K562 (cell line): ENCODE measurements around the gene GPAT3. TPM values are rescaled to one million over a fixed set of nuclear protein-coding genes. Genes with fewer than 3 reads are reported as not detected.

Experiments
- ATAC-seq: fragments of 200-7000 bp; cut with Tn5 transposase; 3 replicates; pipeline ENCODE4 v1.9.1; 2020; ENCODE audit warnings: moderate library complexity
- BruUV-seq: library from RNA; stranded (reverse); fragments of 400-500 nt; replicated peaks from 2 replicates; lab custom pipeline; 2021; lab: Mats Ljungman, UMichigan
- CTCF ChIA-PET: fragments of 300-600 bp; formaldehyde crosslinking; extraction: SDS; loops from one replicate; lab custom pipeline; 2021; ENCODE audit warnings: low intra/inter-chr PET ratio; lab: Yijun Ruan, JAX
- POLR2A ChIA-PET: fragments of 300-600, 350-650 bp; sonication (Branson Sonifier 250); formaldehyde crosslinking; extraction: SDS; loops from one replicate; lab custom pipeline; 2021; ENCODE audit warnings: antibody characterized with exemption, inconsistent platforms; lab: Yijun Ruan, JAX
- DNase-seq, 4 experiments: peaks; one replicate each; pipeline versions ENCODE4 v3.0.0 to v3.0.0-alpha.2; 2011 to 2018; ENCODE audit warnings: low spot score in 3 of 4, mixed read lengths in 3 of 4; ENCODE audit errors: extremely low read depth in 1 of 4
- FAIRE-seq: peaks from 2 replicates; lab custom pipeline; 2011; peaks lifted over from hg19 to GRCh38; lab: Jason Lieb, UNC
- H2AFZ ChIP-seq: 2 replicates; pipeline ENCODE4 v1.6.0; 2011; ENCODE audit warnings: low read depth, low read length, control low read depth, inconsistent platforms
- H3K27ac ChIP-seq: fragments of 200-600 bp; 3 replicates; pipeline ENCODE4 v1.8.0; 2011; ENCODE audit warnings: low read depth, mild to moderate bottlenecking, control low read depth, inconsistent platforms, low read length, moderate library complexity, mixed read lengths; ENCODE audit errors: extremely low read depth
- H3K27me3 ChIP-seq, 2 experiments: fragments of 300-600 bp in 1 of 2; 2 replicates in 1 of 2; 3 replicates in 1 of 2; pipeline versions ENCODE4 v1.6.0 to v1.8.0; 2011; ENCODE audit warnings: inconsistent platforms in 2 of 2, low read length in 2 of 2, mild to moderate bottlenecking in 1 of 2, mixed read lengths in 1 of 2, moderate library complexity in 1 of 2; ENCODE audit not compliant: control insufficient read depth in 2 of 2, insufficient read depth in 2 of 2
- H3K36me3 ChIP-seq: fragments of 300-600 bp; 3 replicates; pipeline ENCODE4 v1.8.0; 2011; ENCODE audit warnings: mild to moderate bottlenecking, low read length, inconsistent platforms; ENCODE audit not compliant: control insufficient read depth, insufficient read depth
- H3K4me1 ChIP-seq, 2 experiments: fragments of 200-600 bp in 1 of 2; replicated peaks in 1 of 2; 2 replicates in 1 of 2; 3 replicates in 1 of 2; pipeline versions ENCODE4 v1.5.1 to v1.8.0; 2011; ENCODE audit warnings: inconsistent platforms in 2 of 2, low read length in 2 of 2, mild to moderate bottlenecking in 1 of 2, mixed read lengths in 1 of 2, moderate library complexity in 1 of 2; ENCODE audit not compliant: control insufficient read depth in 2 of 2, insufficient read depth in 2 of 2
- H3K4me2 ChIP-seq: 2 replicates; pipeline ENCODE4 v1.6.1; 2011; ENCODE audit warnings: low read length, control low read depth, inconsistent platforms, mixed read lengths; ENCODE audit not compliant: insufficient read depth
- H3K4me3 ChIP-seq: fragments of 200-600 bp; sonication (generic), shearing (Covaris generic); 2 replicates; pipeline ENCODE4 v1.5.1; 2016; ENCODE audit warnings: control low read depth, inconsistent platforms
- H3K79me2 ChIP-seq: fragments of 200-600 bp; 3 replicates; pipeline ENCODE4 v1.8.0; 2011; ENCODE audit warnings: low read length, inconsistent platforms; ENCODE audit not compliant: control insufficient read depth, insufficient read depth
- H3K9ac ChIP-seq, 2 experiments: 2 replicates each; pipeline versions ENCODE4 v1.6.0 to v1.6.1; 2011; ENCODE audit warnings: low read depth in 2 of 2, low read length in 2 of 2, control low read depth in 1 of 2, inconsistent platforms in 1 of 2, mild to moderate bottlenecking in 1 of 2, mixed read lengths in 1 of 2; ENCODE audit not compliant: insufficient read depth in 1 of 2
- H3K9me1 ChIP-seq: one replicate; pipeline ENCODE4 v1.6.0; 2011; ENCODE audit warnings: inconsistent platforms, mild to moderate bottlenecking, low read length, moderate library complexity; ENCODE audit not compliant: control insufficient read depth, insufficient read depth
- H3K9me3 ChIP-seq: replicated peaks from 2 replicates; pipeline ENCODE4 v1.5.1; 2011; ENCODE audit warnings: low read depth, low read length, inconsistent platforms; ENCODE audit not compliant: control insufficient read depth, insufficient read depth
- H4K20me1 ChIP-seq: replicated peaks from 2 replicates; pipeline ENCODE4 v1.6.1; 2011; ENCODE audit warnings: low read length, inconsistent platforms, mixed read lengths; ENCODE audit not compliant: control insufficient read depth, insufficient read depth
- BACH1 ChIP-seq: fragments of 200-800 bp; sonication (Bioruptor generic); IDR thresholded peaks from 2 replicates; pipeline ENCODE4 v1.6.1; 2016; ENCODE audit warnings: missing genetic modification characterization, missing compliant biosample characterization
- FOXK1 ChIP-seq: sonication (generic); formaldehyde crosslinking; IDR thresholded peaks from 2 replicates; pipeline ENCODE4 v1.8.0; 2022; ENCODE audit warnings: missing genetic modification reagents, mild to moderate bottlenecking, borderline replicate concordance
- KLF6 ChIP-seq: fragments of 250-450 bp; sonication (Bioruptor Pico); IDR thresholded peaks from 2 replicates; pipeline ENCODE4 v1.4.0; 2020; ENCODE audit warnings: mild to moderate bottlenecking, moderate library complexity, borderline replicate concordance
- MTA2 ChIP-seq: fragments of 450-650 bp; IDR thresholded peaks from 2 replicates; pipeline ENCODE4 v1.6.1; 2016; ENCODE audit warnings: low read depth
- OTX1 ChIP-seq: fragments of 450-650 bp; formaldehyde crosslinking; IDR thresholded peaks from 2 replicates; pipeline ENCODE4 v1.4.0; 2022; ENCODE audit warnings: mild to moderate bottlenecking
- ZBTB1 ChIP-seq: sonication (generic); formaldehyde crosslinking; IDR thresholded peaks from 2 replicates; pipeline ENCODE4 v1.8.1; 2023; ENCODE audit warnings: missing genetic modification reagents, low read depth, mild to moderate bottlenecking, borderline replicate concordance
- WGBS: fragments of 100-300 bp; shearing (Covaris generic); methylation state at CpG from one replicate; pipeline ENCODE4 v1.1.6; 2016; ENCODE audit warnings: low coverage, mixed read lengths; ENCODE audit not compliant: insufficient coverage; ENCODE audit errors: missing lambda C conversion rate; 5-methylcytosine and 5-hydroxymethylcytosine counted together
- in situ Hi-C: fragments of 300-500 bp; cut with MboI; formaldehyde crosslinking; loops from 4 replicates; pipeline ENCODE4 v1.15.0; 2018; ENCODE audit warnings: inconsistent platforms, mixed read lengths
- intact Hi-C: fragments of 100-400 bp; cut with micrococcal nuclease; formaldehyde crosslinking; loops from 2 replicates; pipeline ENCODE4 v1.14.2; 2022
- polyA plus RNA-seq, 8 experiments: library from polyadenylated mRNA; depleted of rRNA in 4 of 8; stranded (reverse) in 5 of 8; unstranded in 3 of 8; fragments of >200 nt; fragmentation: Nextera tagmentation in 2 of 8; fragmentation: Illumina TruSeq in 1 of 8; extraction: Ambion mirVana in 2 of 8; extraction: Trizol in 1 of 8; gene quantifications; 2 replicates each; pipeline versions ENCODE4 v1.2.1 to v1.2.3, GENCODE V29; 2011 to 2014; ENCODE audit warnings: inconsistent platforms in 1 of 8, missing spikeins in 1 of 8
- total RNA-seq, 7 experiments: library from RNA; depleted of rRNA in 6 of 7; stranded (reverse); fragments of >200 nt in 6 of 7; fragmentation: Illumina TruSeq in 2 of 7; extraction: Trizol in 2 of 7; gene quantifications; 2 replicates each; pipeline versions ENCODE4 v1.2.1 to v1.2.3, GENCODE V29; 2011 to 2021; ENCODE audit warnings: low replicate concordance in 1 of 7
- TF ChIP-seq, protein P1 (sequence below), 2 experiments: IDR thresholded peaks; 2 replicates each; pipeline ENCODE4 v1.6.1; 2011; ENCODE audit warnings: borderline replicate concordance in 1 of 2, control low read depth in 1 of 2, low read depth in 1 of 2, low read length in 1 of 2, mild to moderate bottlenecking in 1 of 2, mixed read lengths in 1 of 2, moderate library complexity in 1 of 2; ENCODE audit not compliant: insufficient read depth in 1 of 2, insufficient read length in 1 of 2, poor library complexity in 1 of 2, severe bottlenecking in 1 of 2; ENCODE audit errors: extremely low read depth in 1 of 2

The GPAT3 gene
- total and polyA plus RNA-seq, 9 of the 15 experiments (the other 6 are each of a cell fraction or from before 2014, with no cell fraction given): 4.1 to 16.1 (median 13.1) TPM

- H3K4me2 ChIP-seq: no peak overlapping the region
- ChIA-PET CTCF (no interaction called here), POLR2A (interaction anchor here (1.1 kb wide), 1 partner anchor 13 kb away, joined by 5 read pairs; no protein-coding TSS in a partner anchor)
- no peaks in the 10 kb centered on the region for H3K36me3 ChIP-seq
- H3K9me1 ChIP-seq: no peaks in the 10 kb centered on the region
- intact Hi-C loops (no loop called here), in situ Hi-C loops (loop anchor here (5.0 to 25.0 kb wide), 2 partner anchors 127 to 1002 kb away; no protein-coding TSS in a partner anchor)
- no peaks in the 10 kb centered on the region for H3K4me1 ChIP-seq
- TF ChIP-seq FOXK1 (CRISPR knock-in tag) (no peak), KLF6 (CRISPR knock-in tag) (no peak), MTA2 (no peak), OTX1 (no peak), ZBTB1 (CRISPR knock-in tag) (no peak), BACH1 (tag) (no peak)
- TF ChIP-seq, protein P1, sequence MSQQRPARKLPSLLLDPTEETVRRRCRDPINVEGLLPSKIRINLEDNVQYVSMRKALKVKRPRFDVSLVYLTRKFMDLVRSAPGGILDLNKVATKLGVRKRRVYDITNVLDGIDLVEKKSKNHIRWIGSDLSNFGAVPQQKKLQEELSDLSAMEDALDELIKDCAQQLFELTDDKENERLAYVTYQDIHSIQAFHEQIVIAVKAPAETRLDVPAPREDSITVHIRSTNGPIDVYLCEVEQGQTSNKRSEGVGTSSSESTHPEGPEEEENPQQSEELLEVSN (IDR thresholded peaks at IDR 0.05; ENCODE audit: borderline replicate concordance in 1 of 2, extremely low read depth in 1 of 2, insufficient read depth in 1 of 2, insufficient read length in 1 of 2, low read depth in 1 of 2, low read length in 1 of 2, poor library complexity in 1 of 2, severe bottlenecking in 1 of 2): no peak
- no peak overlapping the region for H3K27ac ChIP-seq
- BruUV-seq: no TSS peak
- no peaks in the 10 kb centered on the region for H3K79me2 ChIP-seq
- H2AFZ ChIP-seq: no peak overlapping the region
- no peaks in the 10 kb centered on the region for H3K9me3 ChIP-seq
- H3K9ac ChIP-seq: no peak overlapping the region
- FAIRE-seq (no peak), DNase-seq (no peak), ATAC-seq (no peak)
- WGBS: 93% methylated on average over 4 of the region's 4 CpGs
- H3K27me3 ChIP-seq: no peaks in the 10 kb centered on the region
- no peaks in the 10 kb centered on the region for H4K20me1 ChIP-seq
- no peak overlapping the region for H3K4me3 ChIP-seq
Observed at GRCh38 chr4:83510442-83510841, 25.5 kb upstream of the GPAT3 start.
